H9 (cell line): ENCODE results near the gene CCDC63. TPM values are rescaled to one million over a fixed set of nuclear protein-coding genes. Genes with fewer than 3 reads are reported as not detected.

ENCODE experiments used
- DNase-seq: peaks from one replicate; pipeline ENCODE4 v3.0.0-alpha.2; 2017
- H2AFZ ChIP-seq: one replicate; pipeline ENCODE4 v1.6.1; 2013; ENCODE audit warnings: mild to moderate bottlenecking, low read length, control low read depth, moderate library complexity
- H2AK5ac ChIP-seq: 2 replicates; pipeline ENCODE4 v1.6.1; 2013; ENCODE audit warnings: low read length, control low read depth, mixed read lengths; ENCODE audit not compliant: insufficient read length
- H2BK120ac ChIP-seq: one replicate; pipeline ENCODE4 v1.6.1; 2013; ENCODE audit warnings: low read depth, mild to moderate bottlenecking, low read length, control low read depth, inconsistent platforms; ENCODE audit not compliant: poor library complexity, severe bottlenecking
- H2BK12ac ChIP-seq: 2 replicates; pipeline ENCODE4 v1.6.1; 2013; ENCODE audit warnings: low read length, control low read depth, mixed read lengths, low read depth; ENCODE audit not compliant: insufficient read length
- H2BK15ac ChIP-seq: 2 replicates; pipeline ENCODE4 v1.6.1; 2013; ENCODE audit warnings: low read depth, low read length, control low read depth
- H2BK20ac ChIP-seq: one replicate; pipeline ENCODE4 v1.6.1; 2013; ENCODE audit warnings: low read depth, mild to moderate bottlenecking, low read length, control low read depth, inconsistent platforms; ENCODE audit not compliant: poor library complexity, severe bottlenecking
- H2BK5ac ChIP-seq: 2 replicates; pipeline ENCODE4 v1.6.1; 2013; ENCODE audit warnings: low read length, control low read depth, mixed read lengths; ENCODE audit not compliant: insufficient read length
- H3K14ac ChIP-seq: 2 replicates; pipeline ENCODE4 v1.6.1; 2013; ENCODE audit warnings: low read length, control low read depth; ENCODE audit not compliant: insufficient read depth
- H3K18ac ChIP-seq: 2 replicates; pipeline ENCODE4 v1.6.1; 2013; ENCODE audit warnings: low read depth, mild to moderate bottlenecking, mixed read lengths, low read length, control low read depth; ENCODE audit not compliant: insufficient read length
- H3K23ac ChIP-seq: 2 replicates; pipeline ENCODE4 v1.6.1; 2013; ENCODE audit warnings: low read length, control low read depth, mixed read lengths, low read depth; ENCODE audit not compliant: insufficient read length
- H3K23me2 ChIP-seq: 2 replicates; pipeline ENCODE4 v1.6.1; 2013; ENCODE audit warnings: low read depth, mild to moderate bottlenecking, mixed read lengths, low read length, control low read depth; ENCODE audit not compliant: insufficient read length, poor library complexity, severe bottlenecking
- H3K27ac ChIP-seq: 2 replicates; pipeline ENCODE4 v1.5.1; 2013; ENCODE audit warnings: low read length, control low read depth, mixed read lengths, low read depth; ENCODE audit not compliant: insufficient read length
- H3K27me3 ChIP-seq: 2 replicates; pipeline ENCODE4 v1.6.1; 2013; ENCODE audit warnings: low read length, control low read depth, inconsistent platforms; ENCODE audit not compliant: insufficient read depth
- H3K4ac ChIP-seq: 2 replicates; pipeline ENCODE4 v1.6.1; 2013; ENCODE audit warnings: low read depth, mild to moderate bottlenecking, control low read depth, inconsistent platforms, low read length, moderate library complexity
- H3K4me1 ChIP-seq: 2 replicates; pipeline ENCODE4 v1.6.1; 2013; ENCODE audit warnings: low read length, control low read depth, inconsistent platforms; ENCODE audit not compliant: insufficient read depth
- H3K4me2 ChIP-seq: 2 replicates; pipeline ENCODE4 v1.6.1; 2013; ENCODE audit warnings: low read length, control low read depth, mixed read lengths; ENCODE audit not compliant: insufficient read length, insufficient read depth
- H3K56ac ChIP-seq: 2 replicates; pipeline ENCODE4 v1.6.1; 2013; ENCODE audit warnings: low read depth, mild to moderate bottlenecking, mixed read lengths, low read length, control low read depth; ENCODE audit not compliant: insufficient read length
- H3K79me1 ChIP-seq: 2 replicates; pipeline ENCODE4 v1.6.1; 2013; ENCODE audit warnings: low read depth, mild to moderate bottlenecking, moderate library complexity, low read length, control low read depth, inconsistent platforms; ENCODE audit not compliant: insufficient read depth, poor library complexity, severe bottlenecking
- H3K79me2 ChIP-seq: 2 replicates; pipeline ENCODE4 v1.6.1; 2013; ENCODE audit warnings: low read length, control low read depth, inconsistent platforms; ENCODE audit not compliant: insufficient read depth
- H3K9ac ChIP-seq: 2 replicates; pipeline ENCODE4 v1.6.1; 2013; ENCODE audit warnings: low read length, control low read depth, mixed read lengths; ENCODE audit not compliant: insufficient read length; ENCODE audit errors: extremely low read depth
- H3K9me3 ChIP-seq: one replicate; pipeline ENCODE4 v1.6.1; 2013; ENCODE audit warnings: low read depth, low read length, inconsistent platforms; ENCODE audit not compliant: control insufficient read depth
- H3T11ph ChIP-seq: one replicate; pipeline ENCODE4 v1.6.1; 2013; ENCODE audit warnings: mild to moderate bottlenecking, low read length, control low read depth, inconsistent platforms
- H4K20me1 ChIP-seq: one replicate; pipeline ENCODE4 v1.6.1; 2013; ENCODE audit not compliant: control insufficient read depth, insufficient read length, insufficient read depth
- H4K5ac ChIP-seq: 2 replicates; pipeline ENCODE4 v1.6.1; 2013; ENCODE audit warnings: low read depth, mild to moderate bottlenecking, mixed read lengths, low read length, control low read depth; ENCODE audit not compliant: insufficient read length
- H4K8ac ChIP-seq: replicated peaks from 2 replicates; pipeline ENCODE4 v1.6.1; 2013; ENCODE audit warnings: low read length, control low read depth, mixed read lengths, low read depth; ENCODE audit not compliant: insufficient read length
- H4K91ac ChIP-seq: 2 replicates; pipeline ENCODE4 v1.6.1; 2013; ENCODE audit warnings: low read depth, mild to moderate bottlenecking, moderate library complexity, mixed read lengths, low read length, control low read depth; ENCODE audit not compliant: insufficient read length
- H3K27ac Mint-ChIP-seq, 3 experiments: 2 replicates in 2 of 3; 3 replicates in 1 of 3; pipeline ENCODE4 v1.8.0; 2020 to 2021; ENCODE audit warnings: mixed read lengths in 3 of 3, mild to moderate bottlenecking in 1 of 3, moderate library complexity in 1 of 3
- H3K27me3 Mint-ChIP-seq: 2 replicates; pipeline ENCODE4 v1.8.0; 2021; ENCODE audit warnings: low read depth, mild to moderate bottlenecking, moderate library complexity, mixed read lengths
- H3K36me3 Mint-ChIP-seq, 3 experiments: 2 replicates in 2 of 3; 3 replicates in 1 of 3; pipeline ENCODE4 v1.8.0; 2020 to 2021; ENCODE audit warnings: low read depth in 3 of 3, mixed read lengths in 3 of 3; ENCODE audit not compliant: insufficient read depth in 1 of 3
- H3K4me1 Mint-ChIP-seq, 2 experiments: 2 replicates each; pipeline ENCODE4 v1.8.0; 2020; ENCODE audit warnings: mixed read lengths in 2 of 2
- H3K4me3 Mint-ChIP-seq, 2 experiments: 2 replicates in 1 of 2; 3 replicates in 1 of 2; pipeline ENCODE4 v1.8.0; 2020 to 2021; ENCODE audit warnings: mild to moderate bottlenecking in 2 of 2, mixed read lengths in 2 of 2, moderate library complexity in 1 of 2
- H3K9me3 Mint-ChIP-seq, 2 experiments: 2 replicates in 1 of 2; 3 replicates in 1 of 2; pipeline ENCODE4 v1.8.0; 2020; ENCODE audit warnings: mild to moderate bottlenecking in 2 of 2, mixed read lengths in 2 of 2, moderate library complexity in 1 of 2
- CTCF ChIP-seq: fragments of 200-600 bp; sonication (generic); conservative IDR thresholded peaks from 3 replicates; pipeline ENCODE4 v1.8.0; 2021; ENCODE audit warnings: antibody characterized with exemption, mild to moderate bottlenecking
- WGBS: extraction: QIAGEN DNeasy Blood & Tissue Kit; methylation state at CpG from one replicate; pipeline ENCODE4 v1.1.7; 2013; ENCODE audit warnings: missing lambda C conversion rate, low lambda C conversion rate, mixed read lengths; ENCODE audit not compliant: insufficient read length; ENCODE audit errors: extremely low coverage; 5-methylcytosine and 5-hydroxymethylcytosine counted together
- total RNA-seq: library from RNA; stranded (reverse); gene quantifications from 2 replicates; pipeline ENCODE4 v1.2.1, GENCODE V29; 2021

Gene CCDC63
- total RNA-seq, 1 experiment from 2014 or later = 0.77 TPM

- H2AFZ ChIP-seq = no peak overlapping the region
- no peak overlapping the region for H2BK15ac ChIP-seq
- no peak overlapping the region for H4K5ac ChIP-seq
- no peaks in the 10 kb centered on the region for H3K23me2 ChIP-seq
- no peak for DNase-seq
- no peak overlapping the region for H3K14ac ChIP-seq
- WGBS = no CpG with 5 or more reads among the region's 10 CpGs
- H3K27me3 Mint-ChIP-seq = peaks cover 13% of the 10 kb centered on the region
- H3K79me1 ChIP-seq = no peaks in the 10 kb centered on the region
- H3K79me2 ChIP-seq = no peaks in the 10 kb centered on the region
- H4K8ac ChIP-seq = no peak overlapping the region
- no peak overlapping the region for H2BK20ac ChIP-seq
- no peaks in the 10 kb centered on the region for H3K9me3 Mint-ChIP-seq
- H3K4me1 ChIP-seq = no peaks in the 10 kb centered on the region
- H3K4me1 Mint-ChIP-seq = peaks cover 4% of the 10 kb centered on the region in 2 experiments
- no peak overlapping the region for H3K4me2 ChIP-seq
- H3K18ac ChIP-seq = no peak overlapping the region
- no peak overlapping the region for H3T11ph ChIP-seq
- H3K4me3 Mint-ChIP-seq = no peak overlapping the region
- H2BK120ac ChIP-seq = no peak overlapping the region
- no peak for TF ChIP-seq CTCF
- no peaks in the 10 kb centered on the region for H4K20me1 ChIP-seq
- H3K27me3 ChIP-seq = no peaks in the 10 kb centered on the region
- no peak overlapping the region for H4K91ac ChIP-seq
- no peak overlapping the region for H3K9ac ChIP-seq
- no peak overlapping the region for H3K23ac ChIP-seq
- no peak overlapping the region for H2BK12ac ChIP-seq
- H3K36me3 Mint-ChIP-seq = no peaks in the 10 kb centered on the region; a peak in 1 of 7 replicates
- H3K56ac ChIP-seq = no peak overlapping the region
- no peak overlapping the region for H3K4ac ChIP-seq
- no peaks in the 10 kb centered on the region for H3K9me3 ChIP-seq
- no peak overlapping the region for H3K27ac ChIP-seq
- no peak overlapping the region for H2BK5ac ChIP-seq
- no peak overlapping the region for H2AK5ac ChIP-seq
- H3K27ac Mint-ChIP-seq = no peak overlapping the region
These were observed 17.5 kb upstream of the CCDC63 start for GRCh38 chr12:110829308-110829707.
